Measurements from ENCODE around the gene USH1C. TPM values are rescaled to one million over a fixed set of nuclear protein-coding genes. Genes with fewer than 3 reads are reported as not detected.

USH1C gene
- total RNA-seq, 2 experiments from 2014 or later, result not detected

- Mint-ChIP-seq H3K4me1 (no peaks in the 10 kb centered on the region), H3K27ac (no peak overlapping the region), H3K27me3 (peaks cover 2% of the 10 kb centered on the region), H3K9me3 (ENCODE audit: low read depth) (no peaks in the 10 kb centered on the region), H3K4me3 (no peak overlapping the region), H3K36me3 (ENCODE audit: low read depth) (no peaks in the 10 kb centered on the region)
- ChIA-PET CTCF (interaction anchor here (0.7 to 3.5 kb wide), 6 partner anchors 9 to 135 kb away, joined by 3 to 22 read pairs (median 3); no protein-coding TSS in a partner anchor), POLR2A (no interaction called here)
- DNase-seq (no peak), ATAC-seq (no peak)
- intact Hi-C loops (cut with DNase I, micrococcal nuclease), result no loop called here
These were observed 24.9 kb downstream of the USH1C start for GRCh38 chr11:17519061-17519885.

DNA sequence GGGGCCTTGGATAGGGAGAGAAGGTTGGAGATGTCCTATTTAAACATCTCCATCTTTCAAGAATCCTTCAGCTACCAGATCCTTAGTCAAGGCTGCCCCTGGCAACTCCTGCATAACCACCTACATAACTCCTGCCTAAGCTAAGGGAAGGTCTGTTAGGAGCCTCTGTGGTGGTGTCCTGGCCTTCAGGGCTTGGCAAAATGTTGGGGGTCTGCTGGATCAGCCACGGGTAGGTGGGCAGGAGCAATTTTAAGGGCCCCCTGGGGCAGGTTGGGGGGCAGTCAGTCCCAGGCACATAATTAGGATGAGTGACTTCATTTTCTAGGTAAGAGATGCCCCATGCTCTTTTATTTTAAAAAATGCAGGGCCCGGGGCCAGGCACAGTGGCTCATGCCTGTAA lies 25.9 kb downstream of the USH1C start:
- intact Hi-C loops (cut with DNase I, micrococcal nuclease), result no loop called here
- POLR2A ChIA-PET, result interaction anchor here (0.6 kb wide), 1 partner anchor 284 kb away, joined by 3 read pairs; no protein-coding TSS in a partner anchor
- no peak overlapping the region for H3K27ac Mint-ChIP-seq
- H3K4me1 Mint-ChIP-seq, result no peaks in the 10 kb centered on the region
- H3K27me3 Mint-ChIP-seq, result peaks cover 2% of the 10 kb centered on the region
- no peak for ATAC-seq
- H3K36me3 Mint-ChIP-seq (ENCODE audit: low read depth), result no peaks in the 10 kb centered on the region
- no peaks in the 10 kb centered on the region for H3K9me3 Mint-ChIP-seq (ENCODE audit: low read depth)
- CTCF ChIA-PET, result interaction anchor here (1.0 to 3.5 kb wide), 5 partner anchors 9 to 368 kb away, joined by 3 to 22 read pairs (median 4); no protein-coding TSS in a partner anchor
- DNase-seq, result no peak
- H3K4me3 Mint-ChIP-seq, result no peak overlapping the region

GRCh38 chr11:17517186-17517585 lies 27.0 kb downstream of the USH1C start:
- DNase-seq, result no peak
- Mint-ChIP-seq H3K9me3 (ENCODE audit: low read depth) (no peaks in the 10 kb centered on the region), H3K27me3 (peaks cover 3% of the 10 kb centered on the region), H3K4me3 (no peak overlapping the region), H3K27ac (no peak overlapping the region), H3K4me1 (no peaks in the 10 kb centered on the region), H3K36me3 (ENCODE audit: low read depth) (no peaks in the 10 kb centered on the region)
- ATAC-seq, result no peak
- ChIA-PET POLR2A (no interaction called here), CTCF (interaction anchor here (0.5 to 3.5 kb wide), 4 partner anchors 11 to 367 kb away, joined by 3 to 22 read pairs (median 4); no protein-coding TSS in a partner anchor)
- intact Hi-C loops (cut with DNase I, micrococcal nuclease), result no loop called here

DNA sequence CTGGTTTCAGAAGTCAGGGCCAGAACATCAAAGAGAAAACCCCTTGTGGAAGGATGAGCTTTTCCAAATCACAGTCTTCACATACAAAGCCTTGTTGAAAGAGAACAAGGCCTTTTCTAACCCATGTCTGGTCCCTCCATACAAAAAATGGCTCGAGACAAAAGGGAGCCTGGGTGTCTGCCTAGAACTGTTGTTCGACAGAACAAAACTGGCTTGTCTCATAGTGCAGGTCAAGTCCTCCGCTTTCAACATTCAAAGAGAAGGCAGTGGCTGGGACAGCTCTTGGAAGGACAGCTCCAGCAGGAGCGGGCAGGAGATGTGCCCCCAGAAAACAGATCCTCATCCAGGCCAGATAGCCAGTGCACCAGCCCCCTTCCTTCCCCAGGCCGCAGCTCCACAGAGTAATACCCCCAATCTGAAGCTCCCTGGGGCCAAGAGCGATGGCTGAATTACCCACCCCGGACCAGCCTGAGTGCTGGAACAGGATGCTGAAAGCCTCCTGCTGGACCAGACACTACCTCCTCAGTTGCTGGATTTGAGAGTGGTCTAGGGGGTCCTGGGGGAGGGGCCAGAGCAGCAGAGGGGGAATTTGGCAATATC lies 27.6 kb downstream of the USH1C start:
- no peaks in the 10 kb centered on the region for H3K36me3 Mint-ChIP-seq (ENCODE audit: low read depth)
- no peak overlapping the region for H3K4me3 Mint-ChIP-seq
- CTCF ChIA-PET, result interaction anchor here (1.0 to 3.5 kb wide), 3 partner anchors 9 to 12 kb away, joined by 3 to 22 read pairs (median 4); no protein-coding TSS in a partner anchor
- POLR2A ChIA-PET, result no interaction called here
- DNase-seq, result no peak
- intact Hi-C loops (cut with DNase I, micrococcal nuclease), result no loop called here
- H3K27me3 Mint-ChIP-seq, result peaks cover 3% of the 10 kb centered on the region
- H3K27ac Mint-ChIP-seq, result no peak overlapping the region
- H3K9me3 Mint-ChIP-seq (ENCODE audit: low read depth), result no peaks in the 10 kb centered on the region
- no peak for ATAC-seq
- no peaks in the 10 kb centered on the region for H3K4me1 Mint-ChIP-seq

GRCh38 chr11:17515443-17516176 lies 28.6 kb downstream of the USH1C start:
- CTCF ChIA-PET, result interaction anchor here (1.0 kb wide), 1 partner anchor 10 kb away, joined by 4 read pairs; no protein-coding TSS in a partner anchor
- Mint-ChIP-seq H3K9me3 (ENCODE audit: low read depth) (no peaks in the 10 kb centered on the region), H3K27ac (no peak overlapping the region)

DNA sequence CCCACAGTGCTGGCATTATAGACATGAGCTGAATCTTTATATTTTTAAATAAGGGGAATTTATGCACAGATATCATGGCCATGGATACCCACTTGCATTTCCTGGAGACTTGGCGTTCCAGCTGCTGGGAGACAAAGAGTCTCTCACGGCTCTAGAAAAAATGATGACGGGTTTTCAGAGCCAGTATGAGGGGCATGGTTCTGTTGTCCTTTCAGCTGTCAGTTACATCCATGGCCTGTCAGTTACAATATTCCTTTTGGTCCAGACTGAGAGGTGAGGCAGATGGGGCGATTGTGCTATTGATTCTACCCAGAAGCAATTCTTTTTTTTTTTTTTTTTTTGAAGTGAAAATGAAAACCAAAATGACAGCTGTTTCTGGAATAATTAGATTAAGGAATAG lies 29.7 kb downstream of the USH1C start:
- Mint-ChIP-seq H3K9me3 (ENCODE audit: low read depth) (no peaks in the 10 kb centered on the region), H3K4me1 (no peaks in the 10 kb centered on the region), H3K27ac (no peak overlapping the region), H3K27me3 (peaks cover 3% of the 10 kb centered on the region), H3K36me3 (ENCODE audit: low read depth) (no peaks in the 10 kb centered on the region), H3K4me3 (no peak overlapping the region)
- ChIA-PET CTCF (interaction anchor here (1.4 to 1.6 kb wide), 2 partner anchors 14 to 128 kb away, joined by 3 to 5 read pairs; no protein-coding TSS in a partner anchor), POLR2A (no interaction called here)
- ATAC-seq, result no peak
- intact Hi-C loops (cut with DNase I, micrococcal nuclease), result no loop called here
- no peak for DNase-seq

More at GRCh38 chr11:17515443-17516176, 28.6 kb downstream of the USH1C start:
- Mint-ChIP-seq H3K36me3 (ENCODE audit: low read depth) (no peaks in the 10 kb centered on the region), H3K27me3 (peaks cover 3% of the 10 kb centered on the region), H3K4me1 (no peaks in the 10 kb centered on the region), H3K4me3 (no peak overlapping the region)
- POLR2A ChIA-PET, result no interaction called here
- no peak for DNase-seq
- no peak for ATAC-seq
- intact Hi-C loops (cut with DNase I, micrococcal nuclease), result no loop called here

DNA sequence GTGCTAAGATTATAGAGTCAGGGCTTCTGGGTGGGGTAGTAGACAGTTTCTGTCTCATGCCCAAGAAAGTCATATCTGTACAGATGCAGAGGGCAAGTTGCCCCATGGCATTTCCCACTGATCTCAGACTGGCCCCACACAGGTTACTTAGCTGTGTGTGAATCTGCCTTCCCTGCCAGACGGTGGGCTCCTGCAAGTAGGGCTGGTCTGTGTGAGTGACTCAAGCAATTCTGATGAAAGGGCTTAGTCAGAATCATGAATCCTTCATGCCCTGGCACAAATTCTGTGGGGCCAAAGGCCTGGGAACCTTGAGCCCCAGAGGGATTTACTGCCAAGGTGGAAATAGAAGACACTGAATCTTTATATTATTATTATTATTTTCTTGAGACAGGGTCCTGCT lies 30.4 kb downstream of the USH1C start:
- intact Hi-C loops (cut with DNase I, micrococcal nuclease), result no loop called here
- Mint-ChIP-seq H3K9me3 (ENCODE audit: low read depth) (no peaks in the 10 kb centered on the region), H3K27me3 (peaks cover 6% of the 10 kb centered on the region), H3K4me3 (no peak overlapping the region), H3K4me1 (no peaks in the 10 kb centered on the region), H3K27ac (no peak overlapping the region), H3K36me3 (ENCODE audit: low read depth) (no peaks in the 10 kb centered on the region)
- ChIA-PET POLR2A (no interaction called here), CTCF (interaction anchor here (0.7 to 1.6 kb wide), 5 partner anchors 14 to 127 kb away, joined by 3 to 5 read pairs (median 3); partner anchors contain the start of gene KCNJ11)
- ATAC-seq (peak; percentile 58), DNase-seq (peak; percentile 21)

DNA sequence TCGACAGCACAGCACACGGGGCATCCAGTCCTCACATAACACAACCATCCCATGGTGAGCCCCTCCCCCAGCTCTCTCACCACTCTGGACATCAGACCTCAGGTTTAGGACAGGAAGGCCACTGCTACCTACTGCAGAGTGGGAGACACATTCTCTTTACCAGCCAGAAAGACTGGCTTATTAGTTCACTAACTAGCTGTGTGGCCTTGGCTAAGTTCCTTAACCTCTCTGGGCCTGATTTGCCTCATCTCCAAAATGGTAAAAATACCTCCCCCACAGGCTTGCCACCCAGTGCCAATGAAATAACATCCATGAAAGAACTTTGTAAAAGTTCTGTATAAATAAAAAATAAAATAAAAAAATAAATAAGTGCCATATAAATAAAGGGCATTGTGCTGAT lies 32.1 kb downstream of the USH1C start:
- ChIA-PET POLR2A (no interaction called here), CTCF (interaction anchor here (0.6 to 2.1 kb wide), 2 partner anchors 127 to 898 kb away, joined by 3 to 8 read pairs; no protein-coding TSS in a partner anchor)
- DNase-seq (no peak), ATAC-seq (no peak)
- intact Hi-C loops (cut with DNase I, micrococcal nuclease), result no loop called here
- no peaks in the 10 kb centered on the region for H3K36me3 Mint-ChIP-seq (ENCODE audit: low read depth)
- H3K27ac Mint-ChIP-seq, result no peak overlapping the region
- peaks cover 8% of the 10 kb centered on the region for H3K27me3 Mint-ChIP-seq
- H3K4me3 Mint-ChIP-seq, result no peak overlapping the region
- no peaks in the 10 kb centered on the region for H3K4me1 Mint-ChIP-seq
- no peaks in the 10 kb centered on the region for H3K9me3 Mint-ChIP-seq (ENCODE audit: low read depth)

- ChIA-PET POLR2A (no interaction called here), CTCF (interaction anchor here (0.6 to 2.1 kb wide), 3 partner anchors 127 to 1326 kb away, joined by 3 to 8 read pairs (median 3); no protein-coding TSS in a partner anchor)
- intact Hi-C loops (cut with DNase I, micrococcal nuclease), result no loop called here
- Mint-ChIP-seq H3K9me3 (ENCODE audit: low read depth) (no peaks in the 10 kb centered on the region), H3K36me3 (ENCODE audit: low read depth) (no peaks in the 10 kb centered on the region), H3K4me3 (no peak overlapping the region), H3K27ac (no peak overlapping the region), H3K4me1 (no peaks in the 10 kb centered on the region), H3K27me3 (peaks cover 7% of the 10 kb centered on the region)
- ATAC-seq (no peak), DNase-seq (no peak)
These were observed 32.6 kb downstream of the USH1C start for GRCh38 chr11:17511571-17511970.

DNA sequence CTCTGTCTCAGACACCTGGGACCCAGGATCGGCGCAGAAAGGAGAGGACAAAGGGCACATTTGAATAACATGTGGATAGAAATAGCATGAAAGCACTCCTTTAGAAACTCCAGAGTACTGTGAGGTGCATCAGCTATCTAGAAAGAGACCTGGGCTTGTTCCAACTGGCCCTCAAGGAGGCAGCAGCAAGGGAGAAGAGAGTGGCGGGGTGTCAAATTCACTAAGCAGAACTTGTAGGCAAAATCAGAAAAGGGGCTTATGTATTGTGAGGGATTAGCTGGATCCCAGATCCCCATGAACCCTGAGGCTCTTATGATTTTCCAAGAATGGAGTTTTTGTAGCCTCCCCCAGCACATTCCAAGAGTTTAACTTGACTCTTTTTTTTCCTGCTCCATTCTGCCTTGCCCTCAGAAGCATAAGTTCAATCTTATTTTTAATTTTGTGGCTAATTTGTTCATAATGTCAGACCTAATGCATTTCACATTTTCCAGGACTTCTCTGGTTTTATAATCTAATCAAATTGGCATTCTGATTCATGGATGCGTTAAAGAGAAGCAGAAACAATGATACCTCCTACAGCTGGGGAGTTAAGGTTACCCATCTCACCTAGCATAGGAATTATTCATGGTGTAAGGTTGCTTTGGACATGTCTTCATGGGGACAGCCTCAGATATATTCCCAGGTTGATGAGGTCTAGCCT lies 33.6 kb downstream of the USH1C start:
- H3K27me3 Mint-ChIP-seq, result peaks cover 7% of the 10 kb centered on the region
- H3K4me3 Mint-ChIP-seq, result no peak overlapping the region

More for the DNA sequence above, 33.6 kb downstream of the USH1C start:
- DNase-seq (no peak), ATAC-seq (no peak)
- intact Hi-C loops (cut with DNase I, micrococcal nuclease), result no loop called here
- CTCF ChIA-PET, result interaction anchor here (1.1 kb wide), 1 partner anchor 121 kb away, joined by 4 read pairs; no protein-coding TSS in a partner anchor
- Mint-ChIP-seq H3K9me3 (ENCODE audit: low read depth) (no peaks in the 10 kb centered on the region), H3K27ac (no peak overlapping the region), H3K36me3 (ENCODE audit: low read depth) (no peaks in the 10 kb centered on the region), H3K4me1 (no peaks in the 10 kb centered on the region)
- POLR2A ChIA-PET, result no interaction called here

Measured in activated CD4-positive, alpha-beta T cell treated with anti-CD3 and anti-CD28 coated beads for 36 hours (primary cell).